GM18526 (cell line): ENCODE data around the gene ZFP36L2.

Experiments
- POLR2A ChIP-seq: IDR thresholded peaks from 3 replicates; pipeline ENCODE4 v1.6.1; 2011; ENCODE audit not compliant: insufficient read length; ENCODE audit errors: extremely low read depth

Gene ZFP36L2

DNA sequence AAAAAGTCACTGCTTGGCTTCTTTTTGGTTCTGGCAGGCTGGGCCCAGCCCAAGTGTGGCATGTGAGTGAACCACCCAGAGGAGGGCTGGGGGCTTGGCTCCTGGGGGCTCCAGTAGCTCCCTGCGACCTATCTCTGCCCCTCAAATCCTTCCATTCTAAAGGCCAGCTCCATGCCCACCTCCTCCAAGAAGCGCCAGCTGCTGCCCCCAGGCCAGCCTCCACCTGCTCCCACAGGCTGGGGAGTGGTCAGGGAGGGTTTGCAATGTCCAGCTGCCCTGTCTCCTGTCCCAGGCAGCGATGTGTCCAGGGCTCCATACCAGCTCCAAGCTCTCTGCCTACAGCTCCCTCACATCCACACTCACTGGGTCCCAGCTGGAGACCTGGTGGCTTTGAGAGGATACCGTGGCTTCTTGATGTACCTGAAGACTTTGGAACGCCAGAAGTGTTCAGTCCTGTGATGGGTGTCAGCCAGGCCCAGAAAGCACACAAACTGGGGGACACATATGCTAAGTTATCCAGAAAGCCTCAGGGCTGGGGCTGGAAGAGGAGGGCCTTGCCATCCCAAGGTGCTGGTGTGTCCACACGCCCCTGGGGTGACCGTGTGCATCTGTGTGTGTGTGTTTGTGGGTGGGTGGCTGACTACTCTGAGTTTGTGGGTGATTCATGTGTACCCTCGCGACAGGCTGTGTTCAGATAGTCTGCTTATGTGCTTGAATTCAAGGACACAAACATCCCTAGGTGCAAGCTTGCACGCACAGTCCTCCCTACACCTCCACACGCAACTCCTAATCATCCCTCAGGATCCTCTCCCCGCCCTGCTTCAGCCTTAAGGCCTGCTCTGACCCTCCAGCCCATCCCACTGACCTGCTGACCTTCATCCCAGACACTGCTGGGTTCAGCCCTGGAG is 33.4 kb downstream of the ZFP36L2 start:
- TF ChIP-seq POLR2A: no peak

DNA sequence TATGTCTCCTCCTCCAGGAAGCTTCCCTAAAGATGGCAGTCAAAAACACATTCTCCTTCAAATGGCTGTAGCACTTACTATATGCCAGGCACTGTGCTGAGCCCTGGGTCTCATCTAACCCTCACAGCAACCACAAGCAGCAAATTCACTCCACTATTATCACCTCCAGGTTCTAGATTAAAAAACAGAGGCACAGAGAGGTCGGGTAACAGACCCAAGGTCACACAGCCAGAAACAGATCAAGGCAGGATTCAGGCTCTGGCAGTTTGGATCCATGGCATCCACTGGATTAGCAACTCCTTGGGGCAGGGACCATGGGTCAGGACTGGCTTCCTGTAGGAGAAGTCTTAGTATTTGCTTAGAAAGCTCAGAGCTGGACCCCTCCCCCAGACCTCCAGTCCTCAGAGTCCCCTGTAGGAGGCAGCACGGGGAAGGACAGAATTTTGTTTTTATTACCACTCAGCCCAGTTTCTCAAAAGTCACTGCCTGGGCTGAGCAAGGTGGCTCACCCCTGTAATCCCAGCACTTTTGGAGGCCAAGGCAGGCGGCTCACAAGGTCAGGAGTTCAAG is 34.4 kb downstream of the ZFP36L2 start:
- TF ChIP-seq POLR2A: no peak

DNA sequence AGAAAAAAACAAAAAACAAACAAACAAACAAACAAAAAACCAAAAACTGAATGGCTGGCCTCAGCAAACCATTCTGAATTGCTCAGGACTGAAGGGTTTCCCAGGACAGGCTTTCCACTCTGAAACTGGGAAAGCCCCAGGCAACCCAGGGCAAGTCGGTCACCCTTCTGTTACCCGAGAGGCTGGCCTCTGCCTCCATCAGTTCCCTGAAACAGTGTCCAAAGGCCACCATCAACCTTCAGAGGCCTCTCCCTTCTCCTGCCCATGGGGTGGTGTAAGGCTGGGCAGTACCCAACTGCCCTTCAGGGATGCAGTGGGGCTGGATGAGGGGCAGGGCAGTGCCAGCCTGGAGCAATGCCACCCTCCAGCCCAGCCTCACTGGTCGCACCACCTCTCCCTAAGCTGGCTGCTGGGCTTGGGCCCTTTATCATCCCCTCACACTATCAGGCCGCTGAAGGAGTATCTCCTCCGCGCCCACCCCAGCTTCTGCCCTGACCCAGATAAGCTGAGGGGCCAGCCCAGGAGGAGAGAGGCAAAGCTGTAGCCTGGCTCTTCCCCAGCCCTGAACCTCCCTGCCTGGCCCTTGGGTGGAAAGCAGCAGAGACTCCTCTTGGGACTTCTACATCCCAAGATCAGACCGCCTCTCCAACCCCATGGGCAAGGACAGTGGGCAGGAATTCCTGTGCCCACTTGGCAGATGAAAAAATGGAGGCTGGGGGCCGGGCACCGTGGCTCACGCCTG is 35.9 kb downstream of the ZFP36L2 start:
- TF ChIP-seq POLR2A: no peak

DNA sequence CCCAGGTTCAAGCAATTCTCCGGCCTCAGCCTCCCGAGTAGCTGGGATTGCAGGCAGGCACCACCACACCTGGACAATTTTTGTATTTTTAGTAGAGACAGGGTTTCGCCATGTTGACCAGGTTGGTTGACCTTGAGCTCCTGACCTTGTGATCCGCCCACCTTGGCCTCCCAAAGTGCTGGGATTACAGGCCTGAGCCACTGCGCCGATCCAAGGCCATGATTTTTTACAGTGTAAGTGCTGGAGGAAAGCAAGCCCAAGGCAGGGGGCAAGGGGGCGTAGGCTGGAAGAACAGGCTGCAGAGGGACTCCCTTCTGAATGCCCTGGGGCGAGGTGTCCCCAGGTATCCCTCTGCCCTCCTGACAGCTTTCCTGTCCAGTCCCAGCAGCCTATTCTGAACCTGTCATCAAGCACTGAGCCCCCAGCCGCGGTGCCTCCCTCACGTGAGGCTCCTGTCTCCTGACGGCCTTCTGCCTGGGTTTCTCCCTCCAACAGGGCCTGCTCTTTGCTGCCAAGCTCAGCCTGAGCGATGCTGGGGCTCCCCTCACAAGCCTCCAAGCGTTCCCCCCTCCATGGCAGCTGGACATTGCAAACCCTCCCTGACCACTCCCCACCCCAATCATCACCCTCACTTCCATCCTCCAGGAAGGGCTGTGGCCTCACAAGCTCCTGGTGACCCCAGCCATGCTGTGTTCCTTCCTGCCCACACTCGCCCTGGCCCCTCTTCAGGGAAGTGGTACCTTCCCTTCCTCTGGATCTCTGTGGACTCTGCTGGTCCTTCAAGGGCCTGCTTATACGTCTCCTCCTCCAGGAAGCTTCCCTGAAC is 37.6 kb downstream of the ZFP36L2 start:
- TF ChIP-seq POLR2A: no peak

DNA sequence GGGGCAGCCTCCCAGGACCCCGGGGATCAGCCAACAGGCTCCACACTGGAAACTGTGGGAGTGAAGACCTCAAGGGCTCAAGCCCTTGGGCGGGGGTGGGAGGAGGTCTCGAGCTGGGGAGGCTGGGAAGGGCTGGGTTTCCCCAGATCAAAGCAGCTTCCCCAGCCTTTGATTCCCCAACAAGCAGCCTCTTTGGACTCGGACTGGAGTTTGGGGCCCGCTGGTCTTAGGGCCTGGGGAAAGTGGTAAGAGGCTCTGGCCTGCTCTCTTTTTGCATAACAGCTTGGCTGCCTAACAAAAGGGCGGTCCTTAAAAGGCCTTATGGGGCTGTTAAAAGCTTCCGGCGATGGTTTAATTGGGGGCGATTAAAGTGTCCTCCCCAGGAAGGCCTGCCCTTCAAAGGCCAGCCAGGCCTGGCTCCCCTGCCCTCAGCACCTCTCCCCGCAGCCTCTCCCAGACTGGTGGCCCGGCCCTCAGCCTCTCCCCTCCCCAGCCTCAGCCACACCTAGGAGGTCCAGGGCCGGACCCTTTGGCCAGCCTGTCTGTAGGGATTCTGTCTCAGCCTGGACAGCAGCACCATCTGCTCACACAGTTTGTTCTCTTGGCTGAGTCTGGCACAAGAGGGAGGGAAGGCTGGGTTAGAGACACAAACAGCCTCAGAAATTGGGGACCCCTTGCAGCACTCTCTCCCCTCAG is 39.6 kb downstream of the ZFP36L2 start:
- no peak for TF ChIP-seq POLR2A

DNA sequence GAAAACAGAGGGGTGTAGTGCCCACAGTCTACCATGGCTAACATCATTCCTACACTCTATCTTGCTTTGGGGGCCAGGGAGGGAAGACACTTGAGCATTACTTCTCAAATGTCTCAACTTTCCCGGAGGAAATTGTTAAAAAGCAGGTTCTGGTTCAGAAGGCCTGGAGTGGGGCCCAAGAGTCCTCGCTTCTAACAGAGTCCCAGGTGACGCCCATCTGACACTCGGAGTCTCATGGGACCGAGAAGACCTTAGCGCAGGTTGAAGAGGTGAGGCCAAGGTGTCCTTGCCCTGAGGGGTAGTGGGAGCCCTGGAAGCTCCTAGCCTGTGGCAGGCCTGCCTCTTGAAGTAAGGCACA is 40.1 kb downstream of the ZFP36L2 start:
- TF ChIP-seq POLR2A: no peak

DNA sequence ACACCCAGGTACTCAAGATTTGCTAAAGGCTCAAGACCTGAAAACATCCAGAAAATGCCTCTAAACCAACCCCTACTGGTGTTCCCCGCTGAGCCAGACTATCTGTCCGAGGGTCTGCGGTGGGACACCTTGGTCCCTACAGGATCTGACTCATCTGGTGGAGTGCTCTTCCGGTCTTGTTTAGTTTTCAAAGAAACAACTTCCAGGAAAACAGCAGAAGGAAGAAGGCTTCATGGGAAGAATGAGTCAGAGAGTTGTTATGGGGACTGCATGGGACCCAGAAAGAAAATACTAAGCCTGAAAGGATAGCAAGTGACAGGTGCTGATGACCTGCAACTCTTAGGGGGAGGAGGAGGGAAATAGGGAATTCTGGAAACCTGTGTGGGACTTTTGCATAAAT is 41.3 kb downstream of the ZFP36L2 start:
- no peak for TF ChIP-seq POLR2A

DNA sequence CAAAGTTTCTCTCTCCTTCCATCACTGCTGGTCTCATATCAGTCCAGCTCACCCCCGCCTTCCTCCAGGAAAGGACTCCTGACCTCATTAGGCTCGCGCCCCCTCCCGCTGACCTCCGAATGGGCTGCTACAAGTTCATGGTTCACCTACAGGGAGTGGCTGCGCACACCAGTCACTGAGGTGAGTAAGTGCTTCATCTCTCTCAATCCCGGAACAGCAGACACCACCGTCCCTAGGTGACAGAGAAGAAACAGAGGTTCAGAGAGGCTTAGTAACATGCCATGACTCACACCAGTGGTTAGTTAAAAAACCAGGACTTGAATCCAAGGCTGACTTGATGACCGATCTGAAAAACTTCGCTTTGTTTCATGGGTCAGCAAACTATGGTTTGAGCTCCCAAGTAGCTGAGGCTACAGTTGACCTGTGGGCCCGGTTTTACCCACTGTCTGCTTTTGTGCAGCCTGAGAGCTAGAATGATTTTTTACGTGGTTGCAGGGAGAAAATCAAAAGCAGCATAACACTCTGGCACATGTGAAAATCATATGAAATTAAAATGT is 42.0 kb downstream of the ZFP36L2 start:
- TF ChIP-seq POLR2A: no peak

DNA sequence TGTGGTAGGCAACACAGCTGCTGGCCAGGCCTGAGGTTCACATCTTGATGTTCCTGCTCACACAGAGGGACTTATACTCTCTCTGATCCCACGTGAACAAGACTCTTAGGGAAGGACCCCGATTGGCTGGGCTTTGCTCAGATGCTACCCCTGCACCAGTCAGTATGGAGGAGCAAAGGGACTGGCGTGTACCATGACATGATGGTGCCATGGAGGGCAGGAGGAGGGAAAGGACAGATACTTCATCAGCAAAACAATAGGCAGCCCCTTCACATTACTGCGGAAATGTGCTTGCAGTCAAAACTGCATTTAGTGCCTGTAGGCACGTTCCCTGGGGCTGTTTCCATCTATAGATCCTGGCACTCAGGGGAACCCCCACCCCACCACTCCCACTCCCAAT is 42.7 kb downstream of the ZFP36L2 start:
- no peak for TF ChIP-seq POLR2A

DNA sequence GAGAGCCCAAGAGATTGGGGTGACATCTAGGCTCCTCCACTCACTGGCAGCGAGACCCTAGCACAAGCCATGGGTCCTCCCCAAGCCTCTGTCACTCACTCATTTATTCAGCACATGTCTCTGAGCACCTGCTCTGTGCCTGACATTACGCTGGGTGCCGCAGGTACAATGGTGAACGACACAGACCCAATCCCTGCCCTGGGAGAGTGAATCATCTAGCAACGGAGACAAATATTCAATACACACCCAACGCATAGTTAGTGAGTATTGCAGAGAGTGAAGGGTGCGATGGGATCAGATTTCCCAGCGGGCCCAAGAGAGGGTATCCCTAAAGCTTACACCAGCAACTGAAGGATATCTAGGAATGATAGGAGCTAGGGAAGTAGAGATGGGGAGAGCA is 45.5 kb downstream of the ZFP36L2 start:
- no peak for TF ChIP-seq POLR2A

DNA sequence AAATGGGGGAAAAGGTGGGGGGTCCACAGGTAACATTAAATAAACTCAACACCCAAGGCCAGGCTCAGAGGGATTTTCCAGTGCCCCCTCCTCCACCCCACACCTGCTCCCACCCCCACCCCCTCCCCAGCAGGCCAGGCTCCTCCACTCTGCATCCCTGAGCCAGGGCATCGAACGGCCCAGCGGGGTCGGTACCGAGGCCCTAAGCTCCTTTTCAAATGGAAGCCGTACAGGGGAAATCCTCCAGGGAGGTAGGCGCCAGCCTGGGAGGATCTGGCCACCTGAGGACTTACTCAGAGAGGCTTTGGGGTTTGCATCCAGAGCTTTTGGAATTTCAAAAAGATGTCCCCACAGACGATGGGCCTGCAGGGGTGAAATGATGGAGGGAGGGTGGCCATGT is 46.5 kb downstream of the ZFP36L2 start:
- TF ChIP-seq POLR2A: no peak

DNA sequence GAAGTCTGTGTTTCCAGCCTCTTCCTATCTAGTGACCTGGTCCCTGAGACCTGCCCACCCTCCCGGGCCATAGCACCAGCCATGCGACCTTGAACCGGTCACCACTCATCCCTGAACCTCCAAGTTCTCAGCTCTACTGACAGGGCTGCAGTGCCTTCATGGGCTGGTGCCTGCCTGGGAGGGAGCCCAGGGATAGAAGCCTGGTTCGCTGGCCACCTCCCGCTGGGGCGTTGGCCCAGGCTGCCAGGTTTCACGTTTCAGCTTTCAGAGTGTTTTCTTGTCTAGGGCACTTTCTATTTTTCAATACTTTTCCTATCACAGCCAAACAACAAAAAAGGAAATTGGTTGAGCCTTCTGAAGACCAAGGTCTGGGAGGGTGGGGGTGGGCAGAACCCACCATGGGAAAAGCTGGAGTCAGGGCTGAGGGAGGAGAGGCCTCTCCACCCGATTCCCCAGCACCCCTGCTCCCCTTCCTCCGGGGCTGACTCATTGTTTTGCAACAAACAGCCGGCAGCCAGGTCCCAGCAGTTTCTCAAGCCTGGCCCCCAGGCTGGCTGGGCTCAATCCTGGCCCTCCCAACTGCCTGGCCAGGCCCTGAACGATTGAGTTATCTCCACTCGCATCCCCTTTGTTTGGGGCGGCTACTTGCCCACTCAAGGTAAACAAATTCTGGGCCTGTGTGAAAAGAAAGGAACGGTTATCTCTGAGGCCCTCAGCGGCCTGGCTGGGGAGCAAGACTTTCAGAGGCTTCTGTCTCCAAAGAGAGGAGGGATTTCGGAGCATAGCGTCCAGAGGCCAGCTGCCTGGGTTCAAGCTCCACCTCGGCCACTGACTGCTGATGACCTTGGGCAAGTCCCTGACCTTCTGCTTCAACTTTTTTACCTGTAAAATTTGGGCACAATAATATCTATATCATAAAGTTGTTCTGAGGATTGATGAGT is 47.5 kb downstream of the ZFP36L2 start:
- no peak for TF ChIP-seq POLR2A

DNA sequence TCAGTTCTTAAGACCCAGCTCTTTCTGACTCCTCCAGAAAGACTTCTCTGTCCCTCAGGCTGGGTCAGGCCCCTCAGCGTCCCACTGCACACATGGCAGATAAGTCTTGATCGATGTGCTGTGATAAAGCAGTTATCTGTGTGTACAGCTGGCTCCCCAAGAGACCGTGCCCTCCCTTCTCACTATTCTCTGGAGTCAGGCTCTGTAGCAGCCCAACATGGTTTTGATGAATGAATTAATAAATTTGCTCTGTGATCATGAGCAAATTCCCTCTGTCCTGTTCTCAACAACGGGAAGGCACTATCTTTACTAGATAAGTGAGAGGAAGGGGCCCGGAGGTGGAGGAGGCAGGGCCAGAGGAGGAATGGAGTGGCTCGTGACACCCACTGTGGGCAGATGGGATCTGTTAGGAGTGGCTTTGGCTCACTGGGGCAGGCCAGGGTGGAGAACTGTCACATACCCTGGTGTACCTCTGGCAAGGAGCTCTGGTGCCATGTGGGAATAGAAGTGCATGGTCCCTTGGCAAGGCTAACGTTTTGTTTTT is 48.3 kb downstream of the ZFP36L2 start:
- TF ChIP-seq POLR2A: no peak
